Karpas-422 (cell line): ENCODE data around the gene MMADHC. TPM values are rescaled to one million over a fixed set of nuclear protein-coding genes. Genes with fewer than 3 reads are reported as not detected.

Experiments used
- DNase-seq: peaks from one replicate; pipeline ENCODE4 v3.0.0-alpha.2; 2015
- H2AFZ ChIP-seq: fragments of 200-600 bp; sonication (generic); 2 replicates; pipeline ENCODE4 v1.6.1; 2014; ENCODE audit warnings: antibody characterized with exemption, low read length, mixed read lengths
- H3K27ac ChIP-seq: fragments of 200-600 bp; sonication (generic); 2 replicates; pipeline ENCODE4 v1.5.1; 2014; ENCODE audit warnings: mild to moderate bottlenecking, low read length, moderate library complexity
- H3K27me3 ChIP-seq: fragments of 200-600 bp; sonication (generic); 2 replicates; pipeline ENCODE4 v1.6.1; 2014; ENCODE audit warnings: low read length, mixed read lengths
- H3K36me3 ChIP-seq: fragments of 200-600 bp; sonication (generic); 2 replicates; pipeline ENCODE4 v1.6.1; 2014; ENCODE audit warnings: low read length, mixed read lengths; ENCODE audit not compliant: insufficient read depth
- H3K4me1 ChIP-seq: fragments of 200-600 bp; sonication (generic); 2 replicates; pipeline ENCODE4 v1.6.1; 2014; ENCODE audit warnings: mild to moderate bottlenecking, low read length, mixed read lengths
- H3K4me2 ChIP-seq: fragments of 200-600 bp; sonication (generic); 2 replicates; pipeline ENCODE4 v1.6.1; 2014; ENCODE audit warnings: low read length, low read depth, mild to moderate bottlenecking; ENCODE audit not compliant: poor library complexity, severe bottlenecking
- H3K4me3 ChIP-seq: fragments of 200-600 bp; sonication (generic); 2 replicates; pipeline ENCODE4 v1.5.1; 2014; ENCODE audit warnings: mild to moderate bottlenecking, antibody characterized with exemption, low read length, mixed read lengths
- H3K79me2 ChIP-seq: fragments of 200-600 bp; sonication (generic); 2 replicates; pipeline ENCODE4 v1.6.1; 2014; ENCODE audit warnings: mild to moderate bottlenecking, low read length, mixed read lengths
- H3K9ac ChIP-seq: fragments of 200-600 bp; sonication (generic); 2 replicates; pipeline ENCODE4 v1.6.0; 2014; ENCODE audit warnings: low read length
- H3K9me2 ChIP-seq: fragments of 200-600 bp; sonication (generic), shearing (Covaris generic); replicated peaks from 2 replicates; pipeline ENCODE4 v1.6.0; 2014; ENCODE audit warnings: mild to moderate bottlenecking, low read length, moderate library complexity; ENCODE audit not compliant: insufficient read depth
- H3K9me3 ChIP-seq: fragments of 300-700, 200-600 bp; sonication (generic); 2 replicates; pipeline ENCODE4 v1.6.1; 2014; ENCODE audit warnings: low read length, mixed read lengths
- H4K20me1 ChIP-seq: fragments of 200-600 bp; sonication (generic); 2 replicates; pipeline ENCODE4 v1.6.1; 2014; ENCODE audit warnings: mild to moderate bottlenecking, antibody characterized with exemption, low read length, low read depth; ENCODE audit not compliant: insufficient read depth
- total RNA-seq: library from RNA; depleted of rRNA; stranded (reverse); fragments of >200 nt; shearing (Covaris generic); gene quantifications from 2 replicates; pipeline ENCODE4 v1.2.3, GENCODE V29; 2014; ENCODE audit warnings: low replicate concordance

MMADHC gene
- total RNA-seq, 1 experiment from 2014 or later, result 110 TPM

DNA sequence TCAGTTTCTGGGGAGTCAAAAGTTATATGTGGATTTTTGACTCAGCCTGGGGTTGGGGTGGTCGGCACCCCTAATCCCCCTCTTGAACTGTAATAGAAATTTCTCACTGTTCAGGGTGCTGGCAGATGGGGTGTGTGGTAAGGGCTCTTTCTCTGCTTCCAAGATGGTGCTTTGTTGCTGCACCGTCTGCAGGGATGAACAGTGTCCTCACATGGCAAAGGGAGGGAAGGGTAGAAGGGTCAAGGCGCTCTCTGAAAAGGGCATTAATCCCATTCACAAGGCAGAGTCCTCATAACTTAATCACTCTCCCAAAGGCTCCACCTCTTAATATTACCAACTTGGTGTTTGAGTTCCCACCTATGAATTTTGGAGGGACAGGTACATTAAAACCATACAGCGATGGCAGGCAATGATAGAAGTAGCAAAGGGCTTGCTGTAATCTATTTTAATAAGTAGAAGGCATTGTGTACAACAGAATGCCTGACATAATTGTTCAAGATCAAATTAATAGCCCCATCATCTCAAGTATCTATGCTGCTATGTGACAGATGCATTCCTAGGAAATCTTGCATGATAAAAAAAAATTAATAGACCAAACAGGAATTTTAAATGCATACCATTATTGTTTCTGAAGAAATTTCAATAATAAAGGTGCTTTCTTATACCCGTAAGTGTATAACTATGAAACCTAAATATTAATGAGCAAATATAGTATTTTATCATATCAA, 28.1 kb downstream of the MMADHC start:
- Histone ChIP-seq H3K9me2 (no peaks in the 10 kb centered on the region), H3K27ac (no peak overlapping the region), H3K4me3 (no peak overlapping the region), H4K20me1 (no peaks in the 10 kb centered on the region), H2AFZ (no peak overlapping the region), H3K36me3 (no peaks in the 10 kb centered on the region), H3K4me2 (no peak overlapping the region), H3K79me2 (no peaks in the 10 kb centered on the region), H3K4me1 (peaks cover 12% of the 10 kb centered on the region), H3K9ac (no peak overlapping the region), H3K27me3 (no peaks in the 10 kb centered on the region), H3K9me3 (no peaks in the 10 kb centered on the region)
- DNase-seq, result peak; percentile 2

DNA sequence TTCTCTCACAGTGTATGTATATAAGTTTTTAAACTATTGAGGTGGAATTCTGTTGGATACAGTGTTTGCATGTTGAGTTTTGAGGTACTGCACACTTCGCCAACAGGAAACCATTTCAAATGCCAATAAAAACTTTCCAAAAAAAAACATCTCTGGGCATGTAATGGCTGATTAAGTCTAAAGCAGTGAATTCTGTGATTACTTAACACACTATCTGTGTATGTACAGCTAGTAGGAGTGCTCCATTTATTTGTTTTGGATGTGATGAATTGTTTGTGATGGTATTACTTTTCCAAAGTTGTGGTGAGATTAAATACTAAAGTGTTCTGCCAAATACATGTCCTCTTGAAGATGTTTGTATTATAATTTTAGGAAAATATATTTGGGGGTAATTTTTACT, 31.1 kb downstream of the MMADHC start:
- no peaks in the 10 kb centered on the region for H3K9me3 ChIP-seq
- H4K20me1 ChIP-seq, result no peaks in the 10 kb centered on the region
- no peaks in the 10 kb centered on the region for H3K36me3 ChIP-seq
- no peaks in the 10 kb centered on the region for H3K4me1 ChIP-seq
- H3K79me2 ChIP-seq, result no peaks in the 10 kb centered on the region
- no peaks in the 10 kb centered on the region for H3K9me2 ChIP-seq
- no peak overlapping the region for H3K4me2 ChIP-seq
- no peak for DNase-seq
- H3K27me3 ChIP-seq, result no peaks in the 10 kb centered on the region
- no peak overlapping the region for H2AFZ ChIP-seq
- no peak overlapping the region for H3K27ac ChIP-seq
- no peak overlapping the region for H3K9ac ChIP-seq
- no peak overlapping the region for H3K4me3 ChIP-seq

DNA sequence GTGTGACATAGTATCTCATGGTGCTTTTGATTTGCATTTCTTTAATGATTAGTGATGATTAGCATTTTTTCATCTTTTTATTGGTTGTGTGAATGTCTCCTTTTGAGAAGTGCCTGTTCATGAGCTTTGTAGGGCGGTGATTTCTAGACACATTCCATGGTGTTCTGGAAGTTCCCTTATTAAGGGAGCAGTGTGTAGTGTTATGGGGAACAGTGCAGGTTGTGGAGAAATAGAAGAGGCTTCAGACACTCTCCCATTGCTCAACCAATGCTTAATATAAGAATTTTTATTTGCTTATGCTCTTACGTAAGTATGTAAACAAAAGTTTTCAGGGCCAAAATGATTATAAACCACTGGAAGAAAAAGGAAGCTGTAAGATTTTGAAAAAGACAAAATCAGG, 34.7 kb downstream of the MMADHC start:
- Histone ChIP-seq H3K9me2 (no peaks in the 10 kb centered on the region), H3K4me1 (no peaks in the 10 kb centered on the region), H3K36me3 (no peaks in the 10 kb centered on the region), H4K20me1 (no peaks in the 10 kb centered on the region), H3K4me3 (no peak overlapping the region), H2AFZ (no peak overlapping the region), H3K9me3 (no peaks in the 10 kb centered on the region), H3K27me3 (no peaks in the 10 kb centered on the region), H3K27ac (no peak overlapping the region), H3K9ac (no peak overlapping the region), H3K4me2 (no peak overlapping the region), H3K79me2 (no peaks in the 10 kb centered on the region)
- DNase-seq, result no peak

DNA sequence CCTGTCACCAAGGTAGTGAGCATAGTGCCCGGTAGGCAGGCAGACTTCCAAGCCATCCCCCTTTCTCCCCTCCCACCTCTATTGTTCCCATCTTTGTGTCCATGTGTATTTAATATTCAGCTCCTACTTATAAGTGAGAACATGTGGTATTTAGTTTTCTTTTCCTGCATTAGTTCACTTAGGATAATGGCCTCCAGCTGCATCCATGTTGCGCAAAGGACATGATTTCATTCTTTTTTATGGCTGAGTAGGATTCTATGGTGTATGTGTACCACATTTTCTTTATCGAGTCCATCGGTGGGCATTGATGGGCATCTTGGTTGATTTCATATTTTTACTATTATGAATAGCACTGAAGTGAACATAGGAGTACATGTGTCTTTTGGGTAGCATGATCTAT, 35.3 kb downstream of the MMADHC start:
- no peaks in the 10 kb centered on the region for H3K9me3 ChIP-seq
- DNase-seq, result no peak
- H3K27ac ChIP-seq, result no peak overlapping the region
- no peak overlapping the region for H3K4me2 ChIP-seq
- no peak overlapping the region for H3K4me3 ChIP-seq
- no peaks in the 10 kb centered on the region for H3K4me1 ChIP-seq
- H3K9me2 ChIP-seq, result no peaks in the 10 kb centered on the region
- H3K36me3 ChIP-seq, result no peaks in the 10 kb centered on the region
- no peak overlapping the region for H2AFZ ChIP-seq
- no peak overlapping the region for H3K9ac ChIP-seq
- no peaks in the 10 kb centered on the region for H3K27me3 ChIP-seq
- no peaks in the 10 kb centered on the region for H3K79me2 ChIP-seq
- no peaks in the 10 kb centered on the region for H4K20me1 ChIP-seq

DNA sequence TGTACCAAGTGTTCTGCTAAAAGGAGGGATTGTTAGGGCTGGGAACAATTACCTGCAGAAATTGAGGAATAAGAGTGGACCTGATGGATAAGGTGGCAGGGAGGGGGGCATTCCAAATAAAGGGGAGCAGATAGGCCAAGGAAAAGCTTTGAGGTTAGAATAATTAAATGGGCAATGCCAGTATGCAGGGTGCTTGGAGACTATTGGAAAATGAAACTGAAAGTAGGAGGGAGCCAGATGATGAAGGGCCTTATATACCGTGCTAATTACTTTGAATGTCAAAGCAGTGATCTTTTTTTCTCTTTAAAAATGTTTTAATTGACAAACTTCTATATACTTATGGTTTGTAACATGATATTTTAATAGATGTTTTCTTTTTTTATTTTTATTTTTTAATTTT, 42.9 kb downstream of the MMADHC start:
- Histone ChIP-seq H2AFZ (no peak overlapping the region), H3K27ac (no peak overlapping the region), H3K27me3 (no peaks in the 10 kb centered on the region), H3K36me3 (no peaks in the 10 kb centered on the region), H3K9ac (no peak overlapping the region), H3K9me2 (no peaks in the 10 kb centered on the region), H4K20me1 (no peaks in the 10 kb centered on the region), H3K4me2 (no peak overlapping the region), H3K9me3 (no peaks in the 10 kb centered on the region), H3K79me2 (no peaks in the 10 kb centered on the region), H3K4me3 (no peak overlapping the region), H3K4me1 (no peaks in the 10 kb centered on the region)
- DNase-seq, result no peak

DNA sequence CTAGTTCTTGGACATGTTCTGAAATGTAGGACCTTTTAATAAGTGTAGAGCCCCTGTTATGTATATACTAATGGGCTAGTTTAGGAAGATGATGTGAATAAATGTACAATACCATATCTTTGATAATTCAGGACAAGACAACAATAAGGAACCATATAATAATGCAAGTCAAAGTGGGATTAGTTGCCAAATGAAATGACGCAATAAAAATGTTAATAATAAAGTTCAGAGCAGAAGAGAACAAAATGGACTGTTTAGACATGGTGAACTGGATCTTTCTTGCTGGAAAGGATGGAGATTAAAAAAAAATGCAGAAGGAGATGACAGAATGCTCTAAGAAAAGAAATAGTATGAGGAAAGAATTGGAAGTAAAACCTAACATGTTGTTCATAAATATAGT, 43.7 kb downstream of the MMADHC start:
- Histone ChIP-seq H3K36me3 (no peaks in the 10 kb centered on the region), H3K4me2 (no peak overlapping the region), H3K27ac (no peak overlapping the region)

DNA sequence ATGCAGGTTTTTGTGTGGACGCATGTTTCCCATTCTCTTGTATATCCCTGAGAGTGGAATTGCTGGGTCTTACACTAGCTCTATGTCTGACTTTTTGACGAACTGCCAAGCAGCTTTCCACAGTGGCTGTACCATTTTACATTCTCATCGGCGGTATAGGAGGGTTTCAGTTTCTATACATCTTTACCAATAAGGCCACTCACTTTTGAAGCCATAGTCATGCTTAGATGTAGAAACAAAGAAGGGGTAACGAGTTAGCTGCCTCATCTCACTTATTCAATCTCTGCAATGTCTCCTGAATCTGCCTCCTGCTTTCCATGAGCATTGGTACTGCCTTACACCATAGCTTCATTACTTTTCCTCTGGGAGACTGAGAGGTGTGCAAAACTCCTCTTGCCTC, 47.4 kb downstream of the MMADHC start:
- no peak overlapping the region for H3K4me3 ChIP-seq
- no peaks in the 10 kb centered on the region for H3K9me2 ChIP-seq
- H3K79me2 ChIP-seq, result no peaks in the 10 kb centered on the region
- H3K27ac ChIP-seq, result no peak overlapping the region
- H3K36me3 ChIP-seq, result no peaks in the 10 kb centered on the region
- H2AFZ ChIP-seq, result no peak overlapping the region
- no peaks in the 10 kb centered on the region for H3K4me1 ChIP-seq
- no peaks in the 10 kb centered on the region for H3K9me3 ChIP-seq
- H3K27me3 ChIP-seq, result no peaks in the 10 kb centered on the region
- no peak for DNase-seq
- no peak overlapping the region for H3K4me2 ChIP-seq
- no peak overlapping the region for H3K9ac ChIP-seq
- H4K20me1 ChIP-seq, result no peaks in the 10 kb centered on the region

More for the DNA sequence above, 43.7 kb downstream of the MMADHC start:
- Histone ChIP-seq H3K4me3 (no peak overlapping the region), H2AFZ (no peak overlapping the region), H3K4me1 (no peaks in the 10 kb centered on the region), H3K27me3 (no peaks in the 10 kb centered on the region), H3K9me3 (no peaks in the 10 kb centered on the region), H4K20me1 (no peaks in the 10 kb centered on the region), H3K9me2 (no peaks in the 10 kb centered on the region), H3K9ac (no peak overlapping the region), H3K79me2 (no peaks in the 10 kb centered on the region)
- DNase-seq, result no peak

DNA sequence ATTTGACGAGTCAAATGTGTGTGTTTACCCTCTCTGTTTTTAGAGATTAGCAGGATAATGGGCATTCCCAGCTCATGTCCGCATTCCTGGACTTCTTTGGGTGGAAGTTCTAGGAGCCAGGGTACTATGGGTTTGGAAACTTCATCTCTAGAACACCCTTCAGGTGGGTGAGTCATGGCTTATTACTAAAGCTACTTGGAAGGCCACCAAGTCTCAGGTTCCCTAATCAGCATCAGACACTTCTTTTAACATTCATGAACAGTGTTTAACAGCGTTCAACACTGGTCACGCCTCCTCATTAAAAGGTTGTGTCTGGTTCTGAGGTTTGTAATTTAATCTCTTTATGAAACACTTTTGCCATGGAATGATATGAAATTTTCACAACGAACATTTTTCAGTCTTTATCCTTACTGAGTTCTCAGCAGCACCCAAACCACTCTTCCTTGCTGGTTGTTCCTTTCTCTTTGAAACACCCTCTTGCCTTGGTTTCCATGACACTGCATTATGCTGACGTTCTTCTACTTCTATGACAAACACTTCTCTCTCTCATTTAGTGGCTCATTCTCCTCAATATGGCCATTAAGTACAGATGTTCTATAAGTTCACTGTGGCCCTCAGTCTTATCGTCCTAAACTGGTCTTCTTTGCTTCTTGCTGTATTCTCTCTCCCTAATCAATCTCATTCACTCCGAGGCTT, 49.3 kb downstream of the MMADHC start:
- H3K79me2 ChIP-seq, result no peaks in the 10 kb centered on the region
- H2AFZ ChIP-seq, result no peak overlapping the region
- no peaks in the 10 kb centered on the region for H3K9me3 ChIP-seq
- H3K9ac ChIP-seq, result no peak overlapping the region
- H3K4me2 ChIP-seq, result no peak overlapping the region
- no peak overlapping the region for H3K27ac ChIP-seq
- H3K9me2 ChIP-seq, result no peaks in the 10 kb centered on the region
- DNase-seq, result no peak
- no peaks in the 10 kb centered on the region for H3K27me3 ChIP-seq
- H3K36me3 ChIP-seq, result no peaks in the 10 kb centered on the region
- H3K4me1 ChIP-seq, result no peaks in the 10 kb centered on the region
- no peak overlapping the region for H3K4me3 ChIP-seq
- no peaks in the 10 kb centered on the region for H4K20me1 ChIP-seq
